ENCODE data around the gene PALM3. TPM values are rescaled to one million over a fixed set of nuclear protein-coding genes. Genes with fewer than 3 reads are reported as not detected.
A peak's percentile ranks its signal among the peaks of the same experiment; 100 is the strongest.
"Not testable (repeated sequence)": the region's sequence is repeated elsewhere in the genome, so short reads cannot be mapped to it uniquely, and the experiment has no call there.

Gene PALM3
- total RNA-seq, 4 donors from 2014 or later, result 0.30 to 2.7 (median 0.53) TPM

GRCh38 chr19:14042659-14043608 lies 18.9 kb downstream of the PALM3 start:
- not testable (repeated sequence) for H3K4me3 ChIP-seq, H3K36me3 ChIP-seq, H3K4me1 ChIP-seq, H3K27me3 ChIP-seq, H3K9me3 ChIP-seq
- TF ChIP-seq, protein P1, sequence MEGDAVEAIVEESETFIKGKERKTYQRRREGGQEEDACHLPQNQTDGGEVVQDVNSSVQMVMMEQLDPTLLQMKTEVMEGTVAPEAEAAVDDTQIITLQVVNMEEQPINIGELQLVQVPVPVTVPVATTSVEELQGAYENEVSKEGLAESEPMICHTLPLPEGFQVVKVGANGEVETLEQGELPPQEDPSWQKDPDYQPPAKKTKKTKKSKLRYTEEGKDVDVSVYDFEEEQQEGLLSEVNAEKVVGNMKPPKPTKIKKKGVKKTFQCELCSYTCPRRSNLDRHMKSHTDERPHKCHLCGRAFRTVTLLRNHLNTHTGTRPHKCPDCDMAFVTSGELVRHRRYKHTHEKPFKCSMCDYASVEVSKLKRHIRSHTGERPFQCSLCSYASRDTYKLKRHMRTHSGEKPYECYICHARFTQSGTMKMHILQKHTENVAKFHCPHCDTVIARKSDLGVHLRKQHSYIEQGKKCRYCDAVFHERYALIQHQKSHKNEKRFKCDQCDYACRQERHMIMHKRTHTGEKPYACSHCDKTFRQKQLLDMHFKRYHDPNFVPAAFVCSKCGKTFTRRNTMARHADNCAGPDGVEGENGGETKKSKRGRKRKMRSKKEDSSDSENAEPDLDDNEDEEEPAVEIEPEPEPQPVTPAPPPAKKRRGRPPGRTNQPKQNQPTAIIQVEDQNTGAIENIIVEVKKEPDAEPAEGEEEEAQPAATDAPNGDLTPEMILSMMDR (IDR thresholded peaks at IDR 0.05), result peak; percentile 30 to 62 (median 46)
- peak in 1 of 2 donors; percentile 51 for DNase-seq (ENCODE audit: low spot score in 2 of 2)
- 57 to 58% methylated on average over 19 of the region's 19 CpGs for WGBS, 2 donors
- peak overlapping the region in 1 of 4 donors; percentile 26 for H3K27ac ChIP-seq

- no peak for TF ChIP-seq POLR2A (IDR thresholded peaks at IDR 0.05)
- TF ChIP-seq EP300 (IDR thresholded peaks at IDR 0.05), result no peak
- TF ChIP-seq, protein P1 (IDR thresholded peaks at IDR 0.05), result no peak
- Histone ChIP-seq H3K27ac (no peak overlapping the region), H3K27me3 (no peaks in the 10 kb centered on the region), H3K36me3 (no peaks in the 10 kb centered on the region), H3K4me3 (no peak overlapping the region), H3K9me3 (no peaks in the 10 kb centered on the region), H3K4me1 (peaks cover 0 to 7% (median 3%) of the 10 kb centered on the region in 4 donors)
- no peak for DNase-seq (ENCODE audit: low spot score in 2 of 2)
- WGBS, 2 donors, result 86 to 90% methylated on average over 7 of the region's 7 CpGs
Observed at GRCh38 chr19:14039181-14039580, 22.7 kb downstream of the PALM3 start.

GRCh38 chr19:14035706-14036105 lies 26.2 kb downstream of the PALM3 start:
- Histone ChIP-seq H3K27ac (no peak overlapping the region), H3K4me1 (peaks cover 0 to 16% (median 8%) of the 10 kb centered on the region in 4 donors), H3K4me3 (no peak overlapping the region), H3K36me3 (no peaks in the 10 kb centered on the region), H3K27me3 (peaks cover 0 to 17% of the 10 kb centered on the region in 2 donors), H3K9me3 (no peaks in the 10 kb centered on the region)
- 70 to 73% methylated on average over 7 of the region's 7 CpGs for WGBS, 2 donors
- no peak for DNase-seq (ENCODE audit: low spot score in 2 of 2)
- TF ChIP-seq, protein P1 (IDR thresholded peaks at IDR 0.05), result no peak
- TF ChIP-seq POLR2A (IDR thresholded peaks at IDR 0.05), result no peak
- TF ChIP-seq EP300 (IDR thresholded peaks at IDR 0.05), result no peak

DNA sequence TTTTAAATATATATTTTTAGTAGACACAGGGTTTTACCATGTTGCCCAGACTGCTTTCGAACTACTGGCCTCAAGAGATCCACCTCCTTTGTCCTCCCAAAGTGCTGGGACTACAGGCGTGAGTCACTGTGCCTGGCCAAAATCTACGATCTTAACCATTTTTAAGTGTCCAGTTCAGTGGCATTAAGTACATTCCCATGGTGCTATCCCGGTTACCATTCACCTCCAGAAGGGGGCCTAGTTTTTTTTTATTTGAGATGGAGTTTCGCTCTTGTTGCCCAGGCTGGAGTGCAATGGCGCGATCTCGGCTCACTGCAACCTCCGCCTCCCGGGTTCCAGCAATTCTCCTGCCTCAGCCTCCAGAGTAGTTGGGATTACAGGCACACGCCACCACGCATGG lies 26.7 kb downstream of the PALM3 start:
- 87 to 89% methylated on average over 12 of the region's 12 CpGs for WGBS, 2 donors

DNA sequence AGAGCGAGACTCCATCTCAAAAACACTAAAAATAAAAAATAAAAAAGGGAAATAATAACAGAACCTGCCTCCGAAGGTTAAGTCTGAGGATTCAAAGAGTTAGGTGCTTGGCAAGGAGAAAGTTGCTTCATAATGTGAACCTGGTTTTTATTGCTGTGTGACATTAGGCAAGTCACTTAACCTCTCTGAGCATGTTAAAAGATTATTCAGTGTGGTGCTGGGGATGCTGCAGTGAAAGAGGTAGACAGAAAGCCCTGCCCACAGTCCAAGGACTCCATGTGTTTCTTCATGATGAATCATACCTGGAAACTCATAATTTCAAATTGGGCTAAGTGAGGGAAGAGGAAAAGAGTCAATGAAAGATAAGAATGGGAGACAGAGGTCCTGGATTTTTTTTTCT lies 27.9 kb downstream of the PALM3 start:
- H3K27me3 ChIP-seq, result peaks cover 0 to 19% of the 10 kb centered on the region in 2 donors
- TF ChIP-seq, protein P1 (IDR thresholded peaks at IDR 0.05), result no peak
- TF ChIP-seq POLR2A (IDR thresholded peaks at IDR 0.05) (no peak), EP300 (IDR thresholded peaks at IDR 0.05) (no peak)
- no peak for DNase-seq (ENCODE audit: low spot score in 2 of 2)
- no peak overlapping the region for H3K4me3 ChIP-seq
- H3K4me1 ChIP-seq, result peaks cover 0 to 16% (median 8%) of the 10 kb centered on the region in 4 donors
- no peak overlapping the region for H3K27ac ChIP-seq
- 87 to 96% methylated on average over 2 of the region's 2 CpGs for WGBS, 2 donors
- H3K9me3 ChIP-seq, result no peaks in the 10 kb centered on the region
- no peaks in the 10 kb centered on the region for H3K36me3 ChIP-seq

More for the DNA sequence above, 26.7 kb downstream of the PALM3 start:
- not testable (repeated sequence) for H3K4me3 ChIP-seq; DNase-seq (ENCODE audit: low spot score in 2 of 2); H3K9me3 ChIP-seq; H3K36me3 ChIP-seq; H3K27ac ChIP-seq
- peaks cover 0 to 19% of the 10 kb centered on the region in 2 donors for H3K27me3 ChIP-seq
- peaks cover 0 to 16% (median 8%) of the 10 kb centered on the region in 4 donors for H3K4me1 ChIP-seq

All from tibial nerve (tissue), 4 donors.